Measurements from ENCODE around the gene MEN1.

DNA sequence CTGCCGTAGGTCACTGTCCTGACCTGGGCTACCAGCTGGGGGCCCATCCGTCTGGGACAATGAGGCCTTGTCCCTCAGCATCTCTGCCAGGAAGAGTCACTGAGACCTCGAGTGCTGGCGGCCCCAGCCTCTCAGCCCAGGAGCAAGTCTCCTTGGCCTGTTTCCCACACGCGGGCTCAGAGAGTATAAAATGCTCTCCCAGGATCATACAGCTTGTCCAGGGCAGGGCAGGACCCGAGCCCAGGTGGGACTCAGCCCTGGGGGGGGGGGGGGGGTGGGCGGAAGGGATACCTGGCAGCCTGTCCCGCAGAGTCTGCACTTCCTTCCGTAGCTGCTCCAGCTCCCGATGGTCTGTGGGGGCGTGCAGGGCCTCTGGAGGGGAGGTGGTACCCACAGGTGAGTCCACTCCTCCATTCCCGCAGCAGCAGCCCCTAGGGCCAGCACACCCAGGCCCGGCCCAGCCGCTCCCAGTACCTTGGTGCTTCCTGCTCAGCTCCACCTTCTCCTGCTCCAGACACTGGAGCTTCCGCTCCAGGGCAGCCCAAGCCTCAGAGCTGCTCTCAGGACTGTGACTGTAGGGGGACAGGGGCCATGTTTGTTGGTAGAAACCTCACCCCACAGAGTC is 26.2 kb upstream of the MEN1 start:
- TF ChIP-seq FOXM1 (IDR thresholded peaks at IDR 0.05; ENCODE audit: borderline replicate concordance): no peak
- TF ChIP-seq FOXA1 (IDR thresholded peaks at IDR 0.05): no peak
- TF ChIP-seq SUZ12 (IDR thresholded peaks at IDR 0.05): no peak
- no peak for TF ChIP-seq LEF1 (IDR thresholded peaks at IDR 0.05; ENCODE audit: borderline replicate concordance)
- TF ChIP-seq HDGF (IDR thresholded peaks at IDR 0.05; ENCODE audit: borderline replicate concordance): no peak
- TF ChIP-seq L3MBTL2 (conservative IDR thresholded peaks at IDR 0.05): no peak
